Epithelial cell of esophagus (primary cell): ENCODE data around the gene EIF2D.
A peak's percentile ranks its signal among the peaks of the same experiment; 100 is the strongest.

Experiments
- DNase-seq: peaks from one replicate; pipeline ENCODE4 v3.0.0; 2010; ENCODE audit warnings: low read depth
- H3K4me3 ChIP-seq: 2 replicates; pipeline ENCODE4 v1.5.1; 2011; ENCODE audit warnings: mild to moderate bottlenecking, low read length, control low read depth
- TF ChIP-seq, protein P1 (sequence below): IDR thresholded peaks from 2 replicates; pipeline ENCODE4 v1.5.1; 2011; ENCODE audit warnings: low read depth, mild to moderate bottlenecking, low read length, control low read depth, inconsistent platforms; ENCODE audit not compliant: insufficient read depth; ENCODE audit errors: missing control alignments

Gene EIF2D

DNA sequence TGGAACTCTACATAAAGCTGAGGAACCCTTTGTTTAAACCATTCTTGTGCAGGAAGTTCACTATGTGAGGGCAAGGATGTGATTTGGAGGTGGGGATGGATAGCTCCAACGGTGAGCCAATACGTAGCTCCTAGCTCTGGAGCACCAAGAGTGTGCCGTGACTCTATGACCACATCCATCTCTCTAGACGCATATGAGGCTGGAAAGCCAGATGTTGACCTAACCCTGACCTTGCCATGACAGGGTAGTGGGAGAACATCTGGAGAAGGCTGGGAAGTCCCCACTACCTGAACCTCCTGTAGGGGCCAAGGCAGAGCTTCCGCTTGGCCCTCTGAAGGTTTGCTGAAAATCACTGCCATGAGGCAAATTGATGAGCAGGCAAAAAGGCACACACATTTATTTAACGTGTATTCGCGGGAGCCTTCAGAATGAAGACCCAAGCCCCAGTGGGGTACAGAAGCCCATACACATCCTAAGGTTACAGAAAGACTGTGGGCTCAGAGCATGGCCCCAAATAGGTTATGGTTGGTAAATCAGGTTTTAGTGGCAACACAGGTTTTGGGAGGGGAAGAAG, 43.4 kb downstream of the EIF2D start:
- H3K4me3 ChIP-seq, result no peak overlapping the region
- no peak for DNase-seq
- TF ChIP-seq, protein P1, sequence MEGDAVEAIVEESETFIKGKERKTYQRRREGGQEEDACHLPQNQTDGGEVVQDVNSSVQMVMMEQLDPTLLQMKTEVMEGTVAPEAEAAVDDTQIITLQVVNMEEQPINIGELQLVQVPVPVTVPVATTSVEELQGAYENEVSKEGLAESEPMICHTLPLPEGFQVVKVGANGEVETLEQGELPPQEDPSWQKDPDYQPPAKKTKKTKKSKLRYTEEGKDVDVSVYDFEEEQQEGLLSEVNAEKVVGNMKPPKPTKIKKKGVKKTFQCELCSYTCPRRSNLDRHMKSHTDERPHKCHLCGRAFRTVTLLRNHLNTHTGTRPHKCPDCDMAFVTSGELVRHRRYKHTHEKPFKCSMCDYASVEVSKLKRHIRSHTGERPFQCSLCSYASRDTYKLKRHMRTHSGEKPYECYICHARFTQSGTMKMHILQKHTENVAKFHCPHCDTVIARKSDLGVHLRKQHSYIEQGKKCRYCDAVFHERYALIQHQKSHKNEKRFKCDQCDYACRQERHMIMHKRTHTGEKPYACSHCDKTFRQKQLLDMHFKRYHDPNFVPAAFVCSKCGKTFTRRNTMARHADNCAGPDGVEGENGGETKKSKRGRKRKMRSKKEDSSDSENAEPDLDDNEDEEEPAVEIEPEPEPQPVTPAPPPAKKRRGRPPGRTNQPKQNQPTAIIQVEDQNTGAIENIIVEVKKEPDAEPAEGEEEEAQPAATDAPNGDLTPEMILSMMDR, result no peak

DNA sequence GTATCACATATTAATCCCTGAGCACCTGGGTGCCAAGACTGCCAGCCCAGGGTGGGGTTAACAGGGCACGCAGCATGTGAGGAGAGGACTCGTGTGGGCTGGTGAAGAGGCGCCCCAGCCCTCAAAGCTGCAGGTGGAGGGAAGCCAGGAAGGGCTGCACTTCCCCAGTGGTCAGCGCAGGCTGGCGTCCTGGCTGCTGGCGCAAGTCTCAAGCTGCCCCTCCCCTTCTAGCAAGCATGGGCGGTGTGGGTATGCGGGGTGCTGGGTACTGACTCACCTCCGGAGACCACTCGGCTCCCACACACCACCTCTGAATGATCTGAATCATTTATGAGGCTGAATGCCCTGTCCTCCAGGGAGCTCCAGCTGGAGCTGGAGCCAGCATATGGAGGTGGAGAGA, 44.0 kb downstream of the EIF2D start:
- TF ChIP-seq, protein P1, result no peak
- H3K4me3 ChIP-seq, result no peak overlapping the region
- DNase-seq, result no peak

GRCh38 chr1:206566999-206567398, 45.3 kb downstream of the EIF2D start:
- H3K4me3 ChIP-seq, result no peak overlapping the region
- DNase-seq, result no peak
- TF ChIP-seq, protein P1, result no peak

GRCh38 chr1:206565995-206566394, 46.3 kb downstream of the EIF2D start:
- TF ChIP-seq, protein P1, result no peak
- H3K4me3 ChIP-seq, result no peak overlapping the region
- DNase-seq, result no peak

DNA sequence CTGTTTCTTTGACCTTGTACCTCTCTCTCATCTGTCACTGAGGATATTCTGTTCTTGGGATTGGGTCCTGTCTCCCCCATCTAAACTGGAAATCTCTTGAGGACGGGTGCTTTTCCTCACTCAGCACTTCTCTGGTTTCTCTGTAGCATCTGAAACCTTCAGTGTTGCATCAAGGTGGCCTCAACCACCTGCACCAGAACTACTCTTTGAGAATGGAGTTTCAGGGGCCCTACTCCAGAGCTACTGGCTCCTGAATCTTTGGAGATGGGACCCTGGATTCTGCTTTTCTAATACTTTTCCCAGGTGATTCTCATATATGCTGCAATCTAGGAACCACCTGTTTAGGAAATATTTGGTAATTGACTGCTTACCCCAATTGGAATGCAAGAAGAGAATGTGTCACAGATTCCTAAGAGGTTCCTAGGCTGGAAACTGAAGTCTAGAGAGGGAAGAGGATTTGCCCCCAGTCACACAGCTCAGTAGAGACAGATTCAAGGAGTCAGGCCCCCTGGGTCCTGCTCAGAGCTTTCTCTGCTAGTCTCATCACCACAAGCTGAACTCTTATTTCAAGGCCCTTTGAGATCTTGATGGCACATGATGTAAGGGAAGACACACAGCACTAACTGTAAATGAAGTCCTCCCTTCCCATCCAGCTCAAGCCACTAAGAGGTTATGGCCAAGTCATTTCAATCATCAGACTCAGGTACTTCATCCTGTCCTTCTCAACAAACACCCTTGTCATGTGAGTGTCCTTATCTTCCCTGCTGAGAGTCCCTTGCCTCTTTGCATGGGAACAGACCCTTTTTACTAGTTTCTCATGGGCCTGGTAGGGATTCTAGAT, 48.7 kb downstream of the EIF2D start:
- H3K4me3 ChIP-seq, result no peak overlapping the region
- DNase-seq, result peak; percentile 17
- TF ChIP-seq, protein P1, result no peak

DNA sequence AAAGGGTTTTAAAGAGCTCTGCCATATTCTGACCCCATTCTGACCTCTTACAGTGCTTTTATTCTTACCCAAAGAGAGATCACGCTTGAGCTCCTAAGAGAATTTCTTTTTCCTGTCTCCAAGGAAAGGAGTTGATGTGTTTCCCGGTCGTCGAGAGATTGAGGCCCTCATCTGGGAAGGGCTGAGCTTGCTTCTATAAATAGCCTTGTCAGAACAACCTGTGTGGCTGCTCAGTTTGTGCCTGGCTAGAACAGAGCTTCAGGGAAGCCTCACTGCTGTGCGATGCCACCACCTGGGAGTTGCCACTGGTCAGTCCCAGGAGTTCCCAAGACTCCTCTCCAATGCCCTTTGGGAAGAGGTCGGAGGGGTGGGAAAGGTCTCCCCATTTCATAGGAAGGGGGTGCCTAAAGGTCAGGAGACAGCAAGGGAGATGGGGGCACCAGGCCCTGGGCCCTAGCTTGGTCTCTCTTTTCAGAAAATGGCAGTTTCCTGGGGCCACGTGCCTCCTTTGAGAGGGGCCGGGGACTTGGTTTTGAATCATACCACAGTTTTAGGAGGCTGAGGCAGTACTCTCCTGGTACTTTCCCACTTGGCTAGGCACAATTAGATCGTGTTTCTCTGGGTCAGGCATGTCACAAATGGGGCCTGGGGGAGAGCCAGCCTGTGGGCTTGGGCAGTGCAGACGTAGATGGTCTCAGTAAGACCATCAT, 52.1 kb downstream of the EIF2D start:
- no peak overlapping the region for H3K4me3 ChIP-seq
- TF ChIP-seq, protein P1, result no peak
- DNase-seq, result no peak
